H1 (cell line): Measurements from ENCODE around the gene RASGEF1C. TPM values are rescaled to one million over a fixed set of nuclear protein-coding genes. Genes with fewer than 3 reads are reported as not detected.

Experiments
- BACH1 ChIP-seq: IDR thresholded peaks from 2 replicates; pipeline ENCODE4 v1.6.1; 2012; ENCODE audit warnings: low read length, improper control_type of control experiment
- BRCA1 ChIP-seq: IDR thresholded peaks from 2 replicates; pipeline ENCODE4 v1.6.1; 2012; ENCODE audit warnings: low read depth, low read length, improper control_type of control experiment
- CEBPB ChIP-seq: IDR thresholded peaks from 2 replicates; pipeline ENCODE4 v1.6.1; 2012; ENCODE audit warnings: low read depth, low read length
- CHD7 ChIP-seq: fragments of 300-600 bp; sonication (generic); IDR thresholded peaks from 2 replicates; pipeline ENCODE4 v1.7.1; 2012; ENCODE audit warnings: low read length, moderate library complexity, mild to moderate bottlenecking, inconsistent platforms; ENCODE audit not compliant: insufficient replicate concordance
- HDAC2 ChIP-seq, 2 experiments: fragments of 300-600 bp in 1 of 2; sonication (generic) in 1 of 2; IDR thresholded peaks; 2 replicates each; pipeline ENCODE4 v1.6.1; 2011 to 2012; ENCODE audit warnings: low read depth in 2 of 2, low read length in 2 of 2, mild to moderate bottlenecking in 2 of 2, moderate library complexity in 2 of 2, borderline replicate concordance in 1 of 2, inconsistent platforms in 1 of 2
- MAX ChIP-seq: IDR thresholded peaks from 2 replicates; pipeline ENCODE4 v1.6.1; 2012; ENCODE audit warnings: inconsistent platforms
- POLR2A ChIP-seq, 2 experiments: IDR thresholded peaks; 1 replicate in 1 of 2; 2 replicates in 1 of 2; pipeline ENCODE4 v1.6.1; 2011; ENCODE audit warnings: low read depth in 2 of 2, low read length in 2 of 2, mild to moderate bottlenecking in 2 of 2; ENCODE audit errors: control extremely low read depth in 1 of 2
- SP2 ChIP-seq: IDR thresholded peaks from 2 replicates; pipeline ENCODE4 v1.6.1; 2012; ENCODE audit warnings: mild to moderate bottlenecking, low read length, inconsistent platforms
- SUZ12 ChIP-seq: fragments of 200-600 bp; sonication (generic); IDR thresholded peaks from 2 replicates; pipeline ENCODE4 v1.6.1; 2012; ENCODE audit warnings: mild to moderate bottlenecking, inconsistent platforms, low read length, moderate library complexity, mixed read lengths
- USF2 ChIP-seq: IDR thresholded peaks from 2 replicates; pipeline ENCODE4 v1.6.1; 2011; ENCODE audit warnings: low read length, improper control_type of control experiment
- polyA plus RNA-seq, 7 experiments: library from polyadenylated mRNA; depleted of rRNA in 3 of 7; stranded (reverse) in 5 of 7; unstranded in 2 of 7; fragments of >200 nt in 5 of 7; fragments of 200-250 nt in 2 of 7; gene quantifications; 1 replicate in 5 of 7; 2 replicates in 1 of 7; 4 replicates in 1 of 7; pipeline versions ENCODE4 v1.2.1 to v1.2.3, GENCODE V29; 2011 to 2013; ENCODE audit warnings: missing spikeins in 2 of 7, mixed read lengths in 2 of 7
- total RNA-seq: library from RNA; stranded (reverse); fragmentation: NEBNext Ultra II Directional; extraction: Animal tissue kit (Norgen Biotek cat#: 25700); gene quantifications from 2 replicates; pipeline ENCODE4 v1.2.1, GENCODE V29; 2021

RASGEF1C gene
- total and polyA plus RNA-seq, 2 of the 8 experiments (the other 6 are each of a cell fraction or from before 2014, with no cell fraction given), result 0.26 to 0.61 TPM

- TF ChIP-seq CHD7 (no peak), BRCA1 (no peak), BACH1 (no peak), MAX (no peak), CEBPB (no peak), HDAC2 (IDR thresholded peaks at IDR 0.05; ENCODE audit: borderline replicate concordance in 1 of 2, low read depth in 2 of 2, low read length in 2 of 2) (no peak), SUZ12 (no peak), POLR2A (IDR thresholded peaks at IDR 0.05; ENCODE audit: control extremely low read depth in 1 of 2, low read depth in 2 of 2, low read length in 2 of 2) (no peak), USF2 (no peak), SP2 (no peak)
Measured at GRCh38 chr5:180142021-180142765, 66.8 kb downstream of the RASGEF1C start (continued).
